Measurements from ENCODE around the gene FMOD.

- TF ChIP-seq EZH2 (IDR thresholded peaks at IDR 0.05) (no peak), POLR2AphosphoS5 (IDR thresholded peaks at IDR 0.05; ENCODE audit: borderline replicate concordance, low read depth, low read length) (no peak), FOXP2 (optimal IDR thresholded peaks at IDR 0.05; ENCODE audit: control extremely low read depth, extremely low read length, insufficient read depth) (no peak)
Observed at GRCh38 chr1:203366476-203366875, 15.6 kb upstream of the FMOD start.
